Suprapubic skin (tissue), 4 donors: Measurements from ENCODE around the gene TMEM151A. TPM values are rescaled to one million over a fixed set of nuclear protein-coding genes. Genes with fewer than 3 reads are reported as not detected.

Experiments used
- DNase-seq, 2 donors: peaks; one replicate each; pipeline ENCODE4 v3.0.0-alpha.2; 2019; ENCODE audit warnings: low spot score in 2 of 2
- H3K27ac ChIP-seq: fragments of 200-600 bp; sonication (generic); one replicate; pipeline ENCODE4 v1.5.1; 2019
- H3K27me3 ChIP-seq: fragments of 200-600 bp; sonication (generic); one replicate; pipeline ENCODE4 v1.5.1; 2019
- H3K36me3 ChIP-seq: fragments of 200-600 bp; sonication (generic); one replicate; pipeline ENCODE4 v1.5.1; 2019
- H3K4me1 ChIP-seq: fragments of 200-600 bp; sonication (generic); one replicate; pipeline ENCODE4 v1.5.1; 2019
- H3K4me3 ChIP-seq: fragments of 200-600 bp; sonication (generic); one replicate; pipeline ENCODE4 v1.5.1; 2019; ENCODE audit warnings: mild to moderate bottlenecking
- H3K9me3 ChIP-seq: fragments of 200-600 bp; sonication (generic); one replicate; pipeline ENCODE4 v1.5.1; 2019
- EP300 ChIP-seq: sonication (generic); formaldehyde crosslinking; IDR thresholded peaks from one replicate; pipeline ENCODE4 v1.6.1; 2017; ENCODE audit warnings: antibody characterized with exemption
- POLR2A ChIP-seq, 2 donors: fragments of 450-650 bp; IDR thresholded peaks; one replicate each; pipeline ENCODE4 v1.6.1; 2017; ENCODE audit warnings: antibody characterized with exemption in 2 of 2, mild to moderate bottlenecking in 2 of 2, moderate library complexity in 2 of 2
- POLR2AphosphoS5 ChIP-seq, 3 donors: sonication (generic); formaldehyde crosslinking; IDR thresholded peaks; one replicate each; pipeline ENCODE4 v1.6.1; 2017; ENCODE audit warnings: antibody characterized with exemption in 3 of 3
- WGBS: methylation state at CpG from one replicate; pipeline ENCODE4 v1.1.5; 2018; 5-methylcytosine and 5-hydroxymethylcytosine counted together
- total RNA-seq, 4 donors: library from RNA; depleted of rRNA; stranded (reverse); fragments of >200 nt; gene quantifications; one replicate each; pipeline ENCODE4 v1.1.0, GENCODE V29; 2016
- TF ChIP-seq, protein P1 (sequence below), 2 donors: fragments of 200-600 bp in 1 of 2; fragments of 450-650 bp in 1 of 2; sonication (generic) in 1 of 2; IDR thresholded peaks; one replicate each; pipeline ENCODE4 v1.5.1; 2016 to 2019; ENCODE audit warnings: antibody characterized with exemption in 2 of 2, mild to moderate bottlenecking in 1 of 2, moderate library complexity in 1 of 2

Gene TMEM151A
- total RNA-seq, result not detected

DNA sequence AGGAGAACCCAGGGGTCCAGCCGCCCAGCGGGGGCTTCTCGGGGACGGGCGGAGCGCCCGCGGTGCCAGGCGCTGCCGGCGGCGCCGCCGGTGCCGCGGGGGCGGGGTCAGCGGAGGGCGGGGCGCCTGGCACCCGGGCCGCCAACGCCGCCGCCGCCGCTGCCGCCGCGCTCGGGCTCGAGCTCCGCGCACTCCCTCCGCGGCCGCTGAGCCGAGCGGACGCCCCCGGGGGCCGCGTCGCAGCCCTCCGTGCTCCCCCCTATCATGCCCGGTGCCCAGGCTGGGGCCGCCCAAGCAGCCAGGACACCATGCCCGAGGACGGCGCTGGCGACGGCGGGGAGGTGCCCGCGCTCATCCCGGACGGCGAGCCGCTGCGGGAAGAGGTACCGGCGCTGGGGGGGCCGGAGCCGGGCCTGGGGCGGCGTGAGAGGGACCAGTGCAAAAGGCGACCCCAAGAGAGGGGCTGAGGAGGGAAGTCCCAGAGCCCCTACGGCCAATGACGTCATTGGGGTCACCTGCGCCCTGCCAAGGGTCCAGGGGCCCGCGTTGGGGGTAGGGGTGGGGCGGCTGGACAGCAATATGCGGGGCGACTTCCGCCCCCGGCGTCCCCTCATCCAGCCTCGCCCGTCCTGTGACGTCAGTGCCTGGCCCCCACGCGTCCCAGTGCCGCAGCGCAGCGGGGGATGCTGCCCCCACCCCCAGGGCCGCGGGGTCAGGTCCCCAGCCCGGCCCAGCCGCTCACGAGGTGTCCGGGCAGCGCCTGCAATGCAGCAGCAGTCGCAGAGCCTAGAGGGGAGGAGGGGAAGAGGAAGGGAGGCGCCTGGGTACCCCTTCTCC is at the start of gene TMEM151A:
TMEM151A (plus strand) TSS at position 189 of the 837 bp plus-strand sequence; CDS start at position 309, 120 bp downstream.
- Histone ChIP-seq H3K4me3 (peak within 1 kb of the TSS; percentile 51), H3K36me3 (no peaks in the 10 kb centered on the region), H3K27ac (no peak within 1 kb of the TSS), H3K4me1 (peaks cover 34% of the 10 kb centered on the region), H3K9me3 (no peaks in the 10 kb centered on the region), H3K27me3 (peaks cover 55% of the 10 kb centered on the region)
- 5% methylated on average over 4 of the region's 95 CpGs for WGBS
- peak in 1 of 2 donors; percentile 60 for DNase-seq
- TF ChIP-seq POLR2AphosphoS5 (IDR thresholded peaks at IDR 0.05) (no peak), EP300 (no peak), POLR2A (IDR thresholded peaks at IDR 0.05) (no peak)
- TF ChIP-seq, protein P1, sequence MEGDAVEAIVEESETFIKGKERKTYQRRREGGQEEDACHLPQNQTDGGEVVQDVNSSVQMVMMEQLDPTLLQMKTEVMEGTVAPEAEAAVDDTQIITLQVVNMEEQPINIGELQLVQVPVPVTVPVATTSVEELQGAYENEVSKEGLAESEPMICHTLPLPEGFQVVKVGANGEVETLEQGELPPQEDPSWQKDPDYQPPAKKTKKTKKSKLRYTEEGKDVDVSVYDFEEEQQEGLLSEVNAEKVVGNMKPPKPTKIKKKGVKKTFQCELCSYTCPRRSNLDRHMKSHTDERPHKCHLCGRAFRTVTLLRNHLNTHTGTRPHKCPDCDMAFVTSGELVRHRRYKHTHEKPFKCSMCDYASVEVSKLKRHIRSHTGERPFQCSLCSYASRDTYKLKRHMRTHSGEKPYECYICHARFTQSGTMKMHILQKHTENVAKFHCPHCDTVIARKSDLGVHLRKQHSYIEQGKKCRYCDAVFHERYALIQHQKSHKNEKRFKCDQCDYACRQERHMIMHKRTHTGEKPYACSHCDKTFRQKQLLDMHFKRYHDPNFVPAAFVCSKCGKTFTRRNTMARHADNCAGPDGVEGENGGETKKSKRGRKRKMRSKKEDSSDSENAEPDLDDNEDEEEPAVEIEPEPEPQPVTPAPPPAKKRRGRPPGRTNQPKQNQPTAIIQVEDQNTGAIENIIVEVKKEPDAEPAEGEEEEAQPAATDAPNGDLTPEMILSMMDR (IDR thresholded peaks at IDR 0.05), result no peak

DNA sequence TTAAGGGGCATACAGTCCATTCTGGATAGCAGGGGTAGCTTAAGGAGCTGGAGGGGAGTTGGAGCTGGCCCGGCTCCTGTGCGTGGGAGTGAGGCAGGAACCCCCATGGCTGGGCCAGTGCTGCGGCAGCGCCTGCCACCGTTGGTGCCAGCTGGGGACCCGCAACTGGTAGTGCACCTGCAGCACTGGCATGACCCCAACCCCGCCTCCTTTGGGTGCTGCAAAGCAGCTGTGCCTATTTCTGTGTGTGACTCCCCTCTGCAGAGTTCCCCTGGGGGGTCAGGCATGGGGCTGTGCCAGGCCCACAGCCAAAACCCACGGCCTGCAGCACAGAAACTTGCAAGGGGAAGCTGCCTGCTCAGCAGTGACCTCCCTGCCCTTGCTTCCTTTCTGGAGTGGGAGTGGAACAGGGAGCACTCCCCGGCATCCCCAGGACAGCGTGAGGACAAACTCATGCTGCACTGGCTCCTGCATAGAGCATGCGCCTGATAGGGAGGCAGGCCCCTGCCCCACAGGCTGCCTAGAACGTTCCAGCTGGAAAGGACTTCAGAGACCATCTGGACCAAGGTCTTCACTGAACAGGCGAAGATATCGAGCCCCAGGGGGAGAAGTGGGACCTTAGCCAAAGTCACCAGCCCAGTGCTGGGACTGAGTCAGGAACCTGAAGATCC is 49.5 kb upstream of the TMEM151A start:
- no peak overlapping the region for H3K27ac ChIP-seq
- H3K9me3 ChIP-seq, result no peaks in the 10 kb centered on the region
- WGBS, result 79% methylated on average over 10 of the region's 14 CpGs
- H3K36me3 ChIP-seq, result peaks cover 82% of the 10 kb centered on the region
- no peak overlapping the region for H3K4me3 ChIP-seq
- H3K27me3 ChIP-seq, result no peaks in the 10 kb centered on the region
- DNase-seq, result no peak
- no peaks in the 10 kb centered on the region for H3K4me1 ChIP-seq
- TF ChIP-seq POLR2A (IDR thresholded peaks at IDR 0.05), result no peak
- TF ChIP-seq POLR2AphosphoS5 (IDR thresholded peaks at IDR 0.05), result no peak
- TF ChIP-seq EP300, result no peak
- TF ChIP-seq, protein P1 (IDR thresholded peaks at IDR 0.05), result no peak

DNA sequence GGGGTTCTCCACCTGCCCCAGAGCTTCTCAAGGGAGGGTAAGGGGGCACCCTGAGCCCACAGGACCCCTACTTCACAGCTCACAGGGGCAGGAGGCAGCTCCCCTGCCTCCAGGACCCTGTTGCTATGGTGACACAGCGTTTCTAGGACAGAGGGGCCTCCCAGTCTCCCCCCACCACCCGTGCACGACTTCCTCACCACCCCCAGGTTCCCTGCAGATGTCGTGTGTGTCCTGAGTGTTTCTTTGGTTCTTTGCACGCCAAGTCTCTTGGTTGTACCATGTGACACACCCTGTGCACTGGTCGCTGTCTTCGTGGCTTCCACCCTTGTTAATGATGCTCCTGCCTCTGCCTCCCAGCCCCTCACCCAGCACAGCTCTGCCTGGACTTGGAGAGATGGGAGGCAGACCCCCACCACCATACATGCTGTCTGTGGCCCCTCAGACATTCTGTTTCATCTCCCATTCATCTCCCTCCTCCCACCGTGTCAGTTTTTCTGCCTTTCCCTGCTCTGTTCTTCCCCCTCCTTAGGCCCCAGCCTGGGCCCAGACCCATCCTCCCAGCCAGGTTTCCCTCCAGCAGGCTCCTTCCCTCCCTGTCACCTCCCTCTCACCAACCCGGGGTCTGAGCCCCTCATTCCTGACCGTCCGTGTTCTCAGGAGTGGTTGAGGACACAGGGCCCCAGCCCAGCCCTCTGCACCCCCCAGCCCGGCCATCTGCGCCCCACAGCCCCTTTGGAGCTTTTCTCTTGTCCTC is 47.7 kb upstream of the TMEM151A start:
- DNase-seq, result no peak
- H3K36me3 ChIP-seq, result peaks cover 66% of the 10 kb centered on the region
- TF ChIP-seq, protein P1 (IDR thresholded peaks at IDR 0.05), result no peak
- no peak for TF ChIP-seq POLR2A (IDR thresholded peaks at IDR 0.05)
- TF ChIP-seq POLR2AphosphoS5 (IDR thresholded peaks at IDR 0.05), result no peak
- TF ChIP-seq EP300, result no peak
- H3K9me3 ChIP-seq, result no peaks in the 10 kb centered on the region
- H3K4me3 ChIP-seq, result no peak overlapping the region
- no peaks in the 10 kb centered on the region for H3K4me1 ChIP-seq
- no peaks in the 10 kb centered on the region for H3K27me3 ChIP-seq
- H3K27ac ChIP-seq, result no peak overlapping the region
- 74% methylated on average over 13 of the region's 13 CpGs for WGBS

DNA sequence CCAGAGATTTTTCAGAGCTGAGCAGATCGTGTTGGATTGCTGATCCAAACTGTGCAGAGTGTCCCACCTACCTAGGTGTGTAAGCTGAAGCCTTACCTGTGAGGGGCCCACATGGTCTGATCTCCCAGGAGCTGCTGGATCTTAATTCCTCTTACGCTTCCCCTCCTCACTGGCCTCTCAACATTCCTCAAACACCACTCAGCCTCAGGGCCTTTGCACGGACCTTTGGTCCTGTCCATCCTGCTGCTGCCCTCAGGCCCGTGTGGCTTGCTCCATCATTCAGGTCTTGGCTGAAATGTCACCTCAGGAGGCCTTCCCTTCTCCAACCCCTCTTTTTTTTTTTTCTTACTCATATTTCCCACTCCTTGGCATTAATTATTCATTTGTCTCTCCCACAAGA is 44.4 kb upstream of the TMEM151A start:
- no peaks in the 10 kb centered on the region for H3K4me1 ChIP-seq
- H3K36me3 ChIP-seq, result peaks cover 44% of the 10 kb centered on the region
- TF ChIP-seq EP300, result no peak
- TF ChIP-seq, protein P1 (IDR thresholded peaks at IDR 0.05), result no peak
- TF ChIP-seq POLR2AphosphoS5 (IDR thresholded peaks at IDR 0.05), result no peak
- TF ChIP-seq POLR2A (IDR thresholded peaks at IDR 0.05), result no peak
- no peak overlapping the region for H3K4me3 ChIP-seq
- H3K27me3 ChIP-seq, result no peaks in the 10 kb centered on the region
- H3K27ac ChIP-seq, result no peak overlapping the region
- DNase-seq, result no peak
- 88% methylated on average over 4 of the region's 4 CpGs for WGBS
- H3K9me3 ChIP-seq, result no peaks in the 10 kb centered on the region
